ENCODE measurements around the gene SSBP3.

SSBP3 gene

DNA sequence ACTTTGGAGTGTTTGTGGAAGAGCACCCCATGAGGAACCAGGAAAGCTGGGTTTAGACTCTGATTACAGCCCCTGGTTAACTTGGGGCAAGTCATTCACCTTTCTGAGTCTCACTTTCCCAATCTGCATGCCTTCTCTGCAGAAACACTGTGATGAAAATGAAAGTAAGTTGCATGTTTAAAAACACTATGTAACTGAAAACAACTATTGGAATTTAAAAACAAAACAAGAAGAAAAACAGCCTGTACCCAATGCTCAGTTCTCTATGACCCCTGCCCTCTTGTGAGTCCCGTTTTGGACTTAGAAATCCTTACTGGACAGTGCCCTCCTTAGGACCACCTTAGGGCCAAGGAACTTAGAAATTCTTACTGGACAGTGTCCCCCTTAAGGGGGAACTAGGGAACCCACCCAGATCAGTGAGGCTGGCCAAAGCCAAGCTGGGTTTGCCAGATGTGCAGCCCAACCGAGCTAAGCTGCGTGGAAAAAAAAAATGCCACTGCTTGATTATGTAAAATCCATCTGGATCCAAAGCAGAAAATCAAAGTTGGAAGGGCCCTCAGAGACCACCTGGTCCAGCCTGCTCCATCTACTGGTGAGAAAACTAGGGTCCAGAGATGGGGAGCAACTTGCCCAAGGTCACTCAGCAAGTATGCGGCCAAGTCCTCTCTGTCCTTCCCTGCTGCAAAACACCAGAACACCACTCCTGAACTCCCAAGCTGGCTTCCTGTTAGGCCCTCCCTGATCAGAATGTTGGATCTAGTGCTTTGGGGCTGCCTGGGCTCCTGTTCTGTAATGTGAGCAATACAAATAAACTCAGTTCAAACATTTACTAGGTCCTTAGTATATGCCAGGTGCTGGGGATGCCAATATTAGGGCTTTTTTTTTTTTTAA is 128.5 kb downstream of the SSBP3 start:
- Histone ChIP-seq H2BK12ac (ENCODE audit: low read length in 2 of 2) (no peak overlapping the region), H2BK5ac (ENCODE audit: low read depth, low read length, poor library complexity, severe bottlenecking) (no peak overlapping the region), H3K4me2 (ENCODE audit: low read length, poor library complexity, severe bottlenecking) (no peak overlapping the region), H3K14ac (ENCODE audit: low read length in 2 of 2) (no peak overlapping the region), H4K8ac (ENCODE audit: low read length) (no peak overlapping the region), H3K23ac (ENCODE audit: low read length in 2 of 2) (no peak overlapping the region), H2BK15ac (ENCODE audit: low read depth, poor library complexity, severe bottlenecking) (no peak overlapping the region), H3K18ac (ENCODE audit: low read depth in 1 of 2, low read length in 2 of 2) (peak overlapping the region; percentile 28 to 61), H4K91ac (ENCODE audit: low read length) (no peak overlapping the region), H2AFZ (ENCODE audit: low read depth, low read length) (no peak overlapping the region), H3K79me1 (replicated peaks; ENCODE audit: low read length, poor library complexity, severe bottlenecking) (peaks cover 35% of the 10 kb centered on the region), H3K27ac (ENCODE audit: low read length, poor library complexity, severe bottlenecking) (no peak overlapping the region), H3K36me3 (ENCODE audit: control insufficient read depth in 1 of 2, insufficient read depth in 2 of 2, low read depth in 1 of 2, low read length in 2 of 2) (peaks cover 22 to 23% of the 10 kb centered on the region in 2 experiments), H3K4me1 (ENCODE audit: control insufficient read depth, insufficient read depth, low read depth, low read length) (peaks cover 53% of the 10 kb centered on the region), H3K4me3 (ENCODE audit: insufficient read depth in 1 of 2, low read depth in 1 of 2, low read length in 2 of 2) (no peak overlapping the region), H2BK120ac (ENCODE audit: low read depth, low read length) (no peak overlapping the region), H3K9ac (ENCODE audit: low read length) (peak overlapping the region; percentile 22), H3K4ac (ENCODE audit: low read depth in 1 of 2, low read length in 2 of 2) (no peak overlapping the region), H3K27me3 (ENCODE audit: control insufficient read depth in 1 of 2, insufficient read depth in 1 of 2, low read length in 2 of 2) (no peaks in the 10 kb centered on the region), H2AK5ac (ENCODE audit: low read length, severe bottlenecking) (no peak overlapping the region), H3K9me3 (ENCODE audit: control insufficient read depth, low read length) (no peaks in the 10 kb centered on the region)
- 82% methylated on average over 4 of the region's 4 CpGs for whole genome bisulfite sequencing
- peak; percentile 64 for DNase-seq

DNA sequence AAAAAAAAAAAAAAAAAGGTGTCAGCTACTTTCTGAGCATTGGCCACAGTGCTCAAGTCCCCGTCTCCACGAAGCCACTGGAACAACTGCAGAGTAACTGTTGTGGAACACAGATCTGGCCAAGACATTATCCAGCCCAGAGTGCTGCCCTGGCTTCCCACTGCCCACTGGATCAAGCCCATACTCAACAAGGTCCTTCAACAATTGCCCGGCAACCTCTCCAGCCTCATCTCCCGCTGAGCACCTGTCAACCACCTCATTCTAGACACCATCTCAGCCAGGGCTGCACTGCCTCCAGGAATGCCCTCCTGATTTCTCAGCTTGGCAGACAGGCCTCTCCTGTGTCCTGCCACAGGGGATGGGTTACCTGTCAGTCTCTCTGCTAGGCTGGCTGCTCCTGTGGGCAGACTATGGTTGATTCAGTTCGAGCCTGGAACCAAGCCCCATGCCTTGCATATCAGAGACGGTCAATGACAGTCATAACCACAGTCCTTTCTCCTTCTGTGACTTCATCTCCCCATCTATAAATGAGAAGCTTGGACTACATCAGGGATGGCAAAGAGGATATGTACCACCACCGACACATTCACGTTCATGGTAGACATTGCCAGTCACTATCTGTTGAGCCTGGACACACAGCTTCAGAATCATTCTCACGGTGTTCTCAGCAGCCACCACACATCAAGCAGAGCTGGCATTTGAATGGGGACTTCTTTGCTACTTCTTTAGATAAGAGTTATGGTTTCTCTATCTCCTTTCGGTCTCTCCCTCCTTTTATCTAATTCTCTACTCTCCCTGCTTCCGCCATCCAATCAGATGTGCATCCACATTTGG is 129.4 kb downstream of the SSBP3 start:
- no peak overlapping the region for H2AK5ac ChIP-seq (ENCODE audit: low read length, severe bottlenecking)
- no peak overlapping the region for H2BK5ac ChIP-seq (ENCODE audit: low read depth, low read length, poor library complexity, severe bottlenecking)
- no peak overlapping the region for H2BK120ac ChIP-seq (ENCODE audit: low read depth, low read length)
- H3K23ac ChIP-seq (ENCODE audit: low read length in 2 of 2), result peak overlapping the region in 1 of 2 experiments; percentile 92
- peak overlapping the region; percentile 35 for H4K8ac ChIP-seq (ENCODE audit: low read length)
- H3K18ac ChIP-seq (ENCODE audit: low read depth in 1 of 2, low read length in 2 of 2), result peak overlapping the region; percentile 1 to 64
- peak overlapping the region in 1 of 2 experiments; percentile 88 for H2BK12ac ChIP-seq (ENCODE audit: low read length in 2 of 2)
- no peak overlapping the region for H3K27ac ChIP-seq (ENCODE audit: low read length, poor library complexity, severe bottlenecking)
- DNase-seq, result no peak
- H3K36me3 ChIP-seq (ENCODE audit: control insufficient read depth in 1 of 2, insufficient read depth in 2 of 2, low read depth in 1 of 2, low read length in 2 of 2), result peaks cover 22 to 23% of the 10 kb centered on the region in 2 experiments
- no peak overlapping the region for H3K4me3 ChIP-seq (ENCODE audit: insufficient read depth in 1 of 2, low read depth in 1 of 2, low read length in 2 of 2)
- H3K9ac ChIP-seq (ENCODE audit: low read length), result peak overlapping the region; percentile 22
- no peak overlapping the region for H3K4me2 ChIP-seq (ENCODE audit: low read length, poor library complexity, severe bottlenecking)
- peaks cover 55% of the 10 kb centered on the region for H3K4me1 ChIP-seq (ENCODE audit: control insufficient read depth, insufficient read depth, low read depth, low read length)
- H2AFZ ChIP-seq (ENCODE audit: low read depth, low read length), result no peak overlapping the region
- H3K27me3 ChIP-seq (ENCODE audit: control insufficient read depth in 1 of 2, insufficient read depth in 1 of 2, low read length in 2 of 2), result no peaks in the 10 kb centered on the region
- no peaks in the 10 kb centered on the region for H3K9me3 ChIP-seq (ENCODE audit: control insufficient read depth, low read length)
- peak overlapping the region in 1 of 2 experiments; percentile 42 for H3K4ac ChIP-seq (ENCODE audit: low read depth in 1 of 2, low read length in 2 of 2)
- H4K91ac ChIP-seq (ENCODE audit: low read length), result peak overlapping the region; percentile 3
- WGBS, result 97% methylated on average over 10 of the region's 11 CpGs
- H3K79me1 ChIP-seq (replicated peaks; ENCODE audit: low read length, poor library complexity, severe bottlenecking), result peaks cover 27% of the 10 kb centered on the region
- peak overlapping the region in 1 of 2 experiments; percentile 72 for H3K14ac ChIP-seq (ENCODE audit: low read length in 2 of 2)
- no peak overlapping the region for H2BK15ac ChIP-seq (ENCODE audit: low read depth, poor library complexity, severe bottlenecking)

DNA sequence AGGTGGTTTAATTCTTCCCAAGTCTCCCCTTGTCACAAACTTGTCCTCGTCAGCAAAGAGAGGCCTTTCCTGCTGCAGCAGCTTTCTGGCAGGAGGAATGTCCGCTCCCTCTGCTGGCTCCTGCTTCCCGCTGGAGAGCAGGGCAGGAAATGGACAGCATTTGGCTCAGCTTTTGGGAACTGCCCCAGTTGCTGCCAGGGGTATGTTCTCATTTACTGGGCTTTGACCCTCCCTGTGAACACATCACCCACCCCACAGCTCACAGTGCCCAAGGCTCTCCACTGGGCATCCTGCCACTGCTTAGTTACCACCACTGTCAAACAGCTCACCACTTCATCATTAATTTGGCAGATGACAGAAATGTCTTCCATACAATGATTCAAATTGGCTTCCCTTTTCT is 130.8 kb downstream of the SSBP3 start:
- H3K27me3 ChIP-seq (ENCODE audit: control insufficient read depth in 1 of 2, insufficient read depth in 1 of 2, low read length in 2 of 2), result no peaks in the 10 kb centered on the region
- H3K4me2 ChIP-seq (ENCODE audit: low read length, poor library complexity, severe bottlenecking), result no peak overlapping the region
- H3K18ac ChIP-seq (ENCODE audit: low read depth in 1 of 2, low read length in 2 of 2), result peak overlapping the region in 1 of 2 experiments; percentile 44
- WGBS, result 66% methylated on average over 3 of the region's 3 CpGs
- peak overlapping the region; percentile 85 for H3K9ac ChIP-seq (ENCODE audit: low read length)
- H3K14ac ChIP-seq (ENCODE audit: low read length in 2 of 2), result no peak overlapping the region
- no peak overlapping the region for H4K91ac ChIP-seq (ENCODE audit: low read length)
- no peak overlapping the region for H2AFZ ChIP-seq (ENCODE audit: low read depth, low read length)
- no peak overlapping the region for H4K8ac ChIP-seq (ENCODE audit: low read length)
- DNase-seq, result no peak
- no peaks in the 10 kb centered on the region for H3K9me3 ChIP-seq (ENCODE audit: control insufficient read depth, low read length)
- H2BK5ac ChIP-seq (ENCODE audit: low read depth, low read length, poor library complexity, severe bottlenecking), result no peak overlapping the region
- H3K79me1 ChIP-seq (replicated peaks; ENCODE audit: low read length, poor library complexity, severe bottlenecking), result peaks cover 27% of the 10 kb centered on the region
- H2AK5ac ChIP-seq (ENCODE audit: low read length, severe bottlenecking), result peak overlapping the region; percentile 46
- H3K4ac ChIP-seq (ENCODE audit: low read depth in 1 of 2, low read length in 2 of 2), result no peak overlapping the region
- H3K36me3 ChIP-seq (ENCODE audit: control insufficient read depth in 1 of 2, insufficient read depth in 2 of 2, low read depth in 1 of 2, low read length in 2 of 2), result peaks cover 23 to 25% of the 10 kb centered on the region in 2 experiments
- H2BK12ac ChIP-seq (ENCODE audit: low read length in 2 of 2), result peak overlapping the region in 1 of 2 experiments; percentile 38
- no peak overlapping the region for H2BK15ac ChIP-seq (ENCODE audit: low read depth, poor library complexity, severe bottlenecking)
- H3K27ac ChIP-seq (ENCODE audit: low read length, poor library complexity, severe bottlenecking), result no peak overlapping the region
- H2BK120ac ChIP-seq (ENCODE audit: low read depth, low read length), result no peak overlapping the region
- no peak overlapping the region for H3K23ac ChIP-seq (ENCODE audit: low read length in 2 of 2)
- H3K4me3 ChIP-seq (ENCODE audit: insufficient read depth in 1 of 2, low read depth in 1 of 2, low read length in 2 of 2), result peak overlapping the region in 1 of 2 experiments; percentile 8
- peaks cover 59% of the 10 kb centered on the region for H3K4me1 ChIP-seq (ENCODE audit: control insufficient read depth, insufficient read depth, low read depth, low read length)

DNA sequence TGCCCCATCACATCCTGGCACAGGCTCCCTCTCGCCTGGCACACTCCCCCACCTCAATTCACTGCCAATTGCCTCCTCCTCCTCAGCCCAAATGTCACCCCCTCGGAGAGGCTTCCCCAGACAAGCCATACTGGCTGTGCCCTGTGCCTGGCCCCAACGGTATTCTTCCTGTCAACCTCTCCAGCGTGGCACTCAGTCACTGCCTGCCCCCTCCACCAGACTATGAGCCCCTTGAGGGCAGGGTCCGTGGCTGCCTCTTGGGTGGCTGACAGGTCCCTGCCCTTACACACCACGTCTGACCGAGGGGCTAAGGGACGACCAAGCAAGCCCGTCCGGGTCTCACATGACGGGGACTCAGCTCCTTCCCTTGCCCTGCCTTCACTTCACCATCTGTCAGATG is 131.3 kb downstream of the SSBP3 start:
- peak overlapping the region; percentile 79 for H4K91ac ChIP-seq (ENCODE audit: low read length)
- H2AK5ac ChIP-seq (ENCODE audit: low read length, severe bottlenecking), result peak overlapping the region; percentile 68
- no peak overlapping the region for H2AFZ ChIP-seq (ENCODE audit: low read depth, low read length)
- 87% methylated on average over 11 of the region's 11 CpGs for WGBS
- peak overlapping the region in 1 of 2 experiments; percentile 8 for H3K4me3 ChIP-seq (ENCODE audit: insufficient read depth in 1 of 2, low read depth in 1 of 2, low read length in 2 of 2)
- peak overlapping the region; percentile 66 to 70 for H2BK12ac ChIP-seq (ENCODE audit: low read length in 2 of 2)
- peaks cover 22 to 23% of the 10 kb centered on the region in 2 experiments for H3K36me3 ChIP-seq (ENCODE audit: control insufficient read depth in 1 of 2, insufficient read depth in 2 of 2, low read depth in 1 of 2, low read length in 2 of 2)
- H3K27ac ChIP-seq (ENCODE audit: low read length, poor library complexity, severe bottlenecking), result no peak overlapping the region
- no peak overlapping the region for H2BK120ac ChIP-seq (ENCODE audit: low read depth, low read length)
- peak overlapping the region; percentile 85 for H3K9ac ChIP-seq (ENCODE audit: low read length)
- H2BK15ac ChIP-seq (ENCODE audit: low read depth, poor library complexity, severe bottlenecking), result no peak overlapping the region
- no peak for DNase-seq
- H3K4ac ChIP-seq (ENCODE audit: low read depth in 1 of 2, low read length in 2 of 2), result peak overlapping the region in 1 of 2 experiments; percentile 55
- no peak overlapping the region for H4K8ac ChIP-seq (ENCODE audit: low read length)
- no peaks in the 10 kb centered on the region for H3K9me3 ChIP-seq (ENCODE audit: control insufficient read depth, low read length)
- no peak overlapping the region for H3K23ac ChIP-seq (ENCODE audit: low read length in 2 of 2)
- no peak overlapping the region for H2BK5ac ChIP-seq (ENCODE audit: low read depth, low read length, poor library complexity, severe bottlenecking)
- peaks cover 31% of the 10 kb centered on the region for H3K79me1 ChIP-seq (replicated peaks; ENCODE audit: low read length, poor library complexity, severe bottlenecking)
- H3K14ac ChIP-seq (ENCODE audit: low read length in 2 of 2), result peak overlapping the region in 1 of 2 experiments; percentile 30
- H3K4me2 ChIP-seq (ENCODE audit: low read length, poor library complexity, severe bottlenecking), result no peak overlapping the region
- no peaks in the 10 kb centered on the region for H3K27me3 ChIP-seq (ENCODE audit: control insufficient read depth in 1 of 2, insufficient read depth in 1 of 2, low read length in 2 of 2)
- H3K4me1 ChIP-seq (ENCODE audit: control insufficient read depth, insufficient read depth, low read depth, low read length), result peaks cover 59% of the 10 kb centered on the region
- H3K18ac ChIP-seq (ENCODE audit: low read depth in 1 of 2, low read length in 2 of 2), result peak overlapping the region in 1 of 2 experiments; percentile 44

Measured in mesenchymal stem cell (in vitro differentiated cells and primary cell).